Retinal pigment epithelial cell (primary cell): Measurements from ENCODE around the gene ARL4A.

ENCODE experiments used
- DNase-seq: peaks from one replicate; pipeline ENCODE4 v3.0.0-alpha.2; 2010; ENCODE audit warnings: low read depth
- H3K4me3 ChIP-seq: 2 replicates; pipeline ENCODE4 v1.5.1; 2011; ENCODE audit warnings: mild to moderate bottlenecking, low read length, control low read depth, moderate library complexity
- CTCF ChIP-seq: conservative IDR thresholded peaks from 2 replicates; pipeline ENCODE4 v1.5.1; 2011; ENCODE audit warnings: low read depth, low read length, control low read depth, inconsistent platforms

ARL4A gene

GRCh38 chr7:12714379-12714737, 26.9 kb downstream of the ARL4A start:
- DNase-seq, result no peak
- H3K4me3 ChIP-seq, result no peak overlapping the region
- TF ChIP-seq CTCF, result no peak

- DNase-seq, result peak; percentile 86
- no peak for TF ChIP-seq CTCF
- peak overlapping the region; percentile 6 for H3K4me3 ChIP-seq
Observed at GRCh38 chr7:12715372-12716133, 28.1 kb downstream of the ARL4A start.

- DNase-seq, result no peak
- TF ChIP-seq CTCF, result no peak
- H3K4me3 ChIP-seq, result no peak overlapping the region
Observed at GRCh38 chr7:12716134-12716681, 28.8 kb downstream of the ARL4A start.

GRCh38 chr7:12716722-12717121, 29.3 kb downstream of the ARL4A start:
- no peak for TF ChIP-seq CTCF
- peak; percentile 86 for DNase-seq
- H3K4me3 ChIP-seq, result no peak overlapping the region

- TF ChIP-seq CTCF, result no peak
- peak; percentile 57 for DNase-seq
- no peak overlapping the region for H3K4me3 ChIP-seq
Observed at GRCh38 chr7:12719141-12719919, 31.9 kb downstream of the ARL4A start.

- no peak overlapping the region for H3K4me3 ChIP-seq
- DNase-seq, result no peak
- no peak for TF ChIP-seq CTCF
Observed at GRCh38 chr7:12719981-12720865, 32.8 kb downstream of the ARL4A start.
